Right cardiac atrium (tissue), 5 donors: ENCODE results near the gene KL. TPM values are rescaled to one million over a fixed set of nuclear protein-coding genes. Genes with fewer than 3 reads are reported as not detected.

Experiments used
- ATAC-seq, 2 donors: fragments of 200-7000 bp; cut with Tn5 transposase; one replicate each; pipeline versions ENCODE4 v1.8.0 to v1.9.1; 2020; ENCODE audit warnings: moderate library complexity in 2 of 2, mild to moderate bottlenecking in 1 of 2
- DNase-seq, 3 donors: peaks; one replicate each; pipeline ENCODE4 v3.0.0-alpha.2; 2020
- H3K27ac ChIP-seq: one replicate; pipeline ENCODE4 v1.5.1; 2013; ENCODE audit warnings: mild to moderate bottlenecking, low read length, control low read depth, moderate library complexity
- H3K27me3 ChIP-seq: one replicate; pipeline ENCODE4 v1.6.1; 2013; ENCODE audit not compliant: control insufficient read depth, insufficient read depth
- H3K4me1 ChIP-seq: one replicate; pipeline ENCODE4 v1.6.1; 2013; ENCODE audit warnings: low read length; ENCODE audit not compliant: control insufficient read depth, insufficient read depth
- H3K4me3 ChIP-seq: one replicate; pipeline ENCODE4 v1.5.1; 2013; ENCODE audit warnings: low read length, control low read depth
- H3K9me3 ChIP-seq: one replicate; pipeline ENCODE4 v1.6.1; 2013; ENCODE audit warnings: low read length; ENCODE audit not compliant: control insufficient read depth
- WGBS: extraction: QIAGEN DNeasy Blood & Tissue Kit; methylation state at CpG from one replicate; pipeline ENCODE4 v1.1.7; 2013; 5-methylcytosine and 5-hydroxymethylcytosine counted together
- intact Hi-C, 4 donors: fragments of 100-400 bp; cut with DNase I; formaldehyde crosslinking; loops; one replicate each; pipeline versions ENCODE4 v1.11.0 to v1.14.0; 2022 to 2023
- polyA plus RNA-seq: library from polyadenylated mRNA; stranded (reverse); fragments of 200-250 nt; gene quantifications from one replicate; pipeline ENCODE4 v1.2.3, GENCODE V29; 2013
- total RNA-seq, 4 donors: library from RNA; stranded (reverse); fragmentation: NEBNext Ultra II Directional; extraction: Animal tissue kit (Norgen Biotek cat#: 25700); gene quantifications; one replicate each; pipeline ENCODE4 v1.2.1, GENCODE V29; 2021
- donor health status: healthy with polysubstance abuse.
- donor health status: DM: no; HTN: yes; CAD: no.
- donor health status: DM: no; HTN: no; CAD: no.
- donor health status: DM: no; HTN: yes; CAD: no; lungs with severe emphysema.
- donor health status: DM: yes; HTN: yes; CAD: no.

Gene KL
- total and polyA plus RNA-seq, 5 donors = 0.95 to 2.7 (median 1.9) TPM

- no peaks in the 10 kb centered on the region for H3K27me3 ChIP-seq
- WGBS = 74% methylated on average over 5 of the region's 5 CpGs
- DNase-seq = no peak
- H3K9me3 ChIP-seq = no peaks in the 10 kb centered on the region
- H3K27ac ChIP-seq = no peak overlapping the region
- H3K4me3 ChIP-seq = no peak overlapping the region
- intact Hi-C loops = loop anchor here in 1 of 4 donors (5.0 to 10.0 kb wide), 2 partner anchors 379 to 428 kb away; no protein-coding TSS in a partner anchor
- peaks cover 17% of the 10 kb centered on the region for H3K4me1 ChIP-seq
- ATAC-seq = no peak
Observed at GRCh38 chr13:33114146-33114545, 97.9 kb downstream of the KL start.

- Histone ChIP-seq H3K4me1 (peaks cover 12% of the 10 kb centered on the region), H3K9me3 (no peaks in the 10 kb centered on the region), H3K4me3 (no peak overlapping the region), H3K27me3 (no peaks in the 10 kb centered on the region), H3K27ac (no peak overlapping the region)
- intact Hi-C loops = loop anchor here in 1 of 4 donors (10.0 kb wide), 1 partner anchor 380 kb away; no protein-coding TSS in a partner anchor
- DNase-seq (no peak), ATAC-seq (no peak)
- WGBS = 92% methylated on average over 2 of the region's 2 CpGs
Observed at GRCh38 chr13:33115274-33115673, 99.1 kb downstream of the KL start.
